SK-N-SH treated with all-trans-retinoic acid at 6 μM for 48 hours (cell line): ENCODE measurements around the gene AMIGO2.

Experiments
- BACH2 ChIP-seq: fragments of 250-450 bp; sonication (Bioruptor Pico); IDR thresholded peaks from 2 replicates; pipeline ENCODE4 v1.9.0; 2021; ENCODE audit warnings: mild to moderate bottlenecking, borderline replicate concordance
- CREB5 ChIP-seq: fragments of 250-450 bp; sonication (Bioruptor Pico); IDR thresholded peaks from 2 replicates; pipeline ENCODE4 v1.5.1; 2020; ENCODE audit warnings: low read depth, mild to moderate bottlenecking, moderate library complexity
- ISL1 ChIP-seq: fragments of 250-450 bp; sonication (Bioruptor Pico); IDR thresholded peaks from 2 replicates; pipeline ENCODE4 v2.1.2; 2022; ENCODE audit warnings: mild to moderate bottlenecking, moderate library complexity
- ZFP3 ChIP-seq: fragments of 250-450 bp; sonication (Bioruptor Pico); IDR thresholded peaks from 2 replicates; pipeline ENCODE4 v1.5.0; 2020; ENCODE audit warnings: mild to moderate bottlenecking, moderate library complexity
- ZFP30 ChIP-seq: fragments of 450-650 bp; formaldehyde crosslinking; IDR thresholded peaks from 2 replicates; pipeline ENCODE4 v1.5.0; 2022; ENCODE audit warnings: mild to moderate bottlenecking, moderate library complexity

GRCh38 chr12:47033789-47034555 is 45.8 kb downstream of the AMIGO2 start:
- TF ChIP-seq CREB5 (CRISPR knock-in tag): no peak
- TF ChIP-seq ZFP30 (CRISPR knock-in tag): no peak
- no peak for TF ChIP-seq ZFP3 (CRISPR knock-in tag)
- TF ChIP-seq ISL1: no peak
- no peak for TF ChIP-seq BACH2
